Daoy (cell line): ENCODE results near the gene GABRB1. TPM values are rescaled to one million over a fixed set of nuclear protein-coding genes. Genes with fewer than 3 reads are reported as not detected.

Experiments used
- DNase-seq: peaks from one replicate; pipeline ENCODE4 v3.0.0-alpha.2; 2015; ENCODE audit warnings: low read depth
- total RNA-seq: library from RNA; depleted of rRNA; stranded (reverse); fragments of >200 nt; shearing (Covaris generic); gene quantifications from 2 replicates; pipeline ENCODE4 v1.2.3, GENCODE V29; 2014; rRNA removed

The GABRB1 gene
- 3.3 TPM in 1 of 2 replicates, not detected in the other for total RNA-seq

DNA sequence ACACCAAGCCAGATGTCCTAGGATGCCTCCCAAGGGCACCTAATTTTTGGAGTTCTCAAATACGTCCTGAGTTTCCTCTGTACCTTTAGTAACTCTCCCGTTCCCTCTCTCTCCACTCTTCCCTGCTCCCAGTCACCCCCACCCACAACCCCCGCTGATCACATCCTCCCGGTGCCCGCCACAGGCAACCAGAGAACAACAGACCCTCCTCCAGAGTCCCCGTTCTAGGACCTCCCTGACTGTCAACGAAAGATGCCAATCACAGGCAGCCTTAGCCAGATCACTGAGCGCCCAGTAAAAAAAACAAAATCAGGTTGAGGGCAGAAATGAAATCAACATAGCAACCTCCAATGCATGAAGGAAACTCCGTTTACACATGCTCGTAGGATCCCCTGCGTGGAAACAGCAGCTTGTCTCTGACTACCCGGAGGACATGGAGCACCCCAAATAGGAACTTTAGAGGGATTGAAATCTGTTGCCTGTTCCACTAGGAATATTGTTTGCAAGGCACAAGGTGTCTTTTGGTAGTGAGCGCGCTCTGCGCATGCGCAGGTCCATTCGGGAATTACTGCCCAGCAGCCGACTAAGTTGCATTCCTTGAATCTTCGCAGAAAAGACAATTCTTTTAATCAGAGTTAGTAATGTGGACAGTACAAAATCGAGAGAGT is at the start of gene GABRB1:
GABRB1 (plus strand) TSS at position 557 of the 668 bp plus-strand sequence.
- DNase-seq, result peak; percentile 63

DNA sequence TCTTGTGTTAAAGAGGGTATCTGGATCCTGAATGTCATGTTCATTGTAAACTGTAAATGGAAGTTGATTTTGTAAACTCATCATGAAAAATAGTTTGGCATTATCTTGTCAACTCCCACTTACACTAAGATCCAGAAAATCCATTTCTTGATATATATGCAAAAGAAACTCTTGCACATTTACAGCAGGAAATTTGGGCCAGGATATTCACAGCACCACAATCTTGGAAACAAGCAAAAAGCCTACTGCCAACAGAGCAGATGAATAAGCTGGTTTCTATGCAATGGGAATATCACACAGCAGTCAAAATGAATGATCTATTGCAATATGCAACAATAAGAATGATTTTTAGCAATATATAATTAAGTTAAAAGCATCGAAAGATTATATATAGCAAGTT is 46.6 kb upstream of the GABRB1 start:
- no peak for DNase-seq

DNA sequence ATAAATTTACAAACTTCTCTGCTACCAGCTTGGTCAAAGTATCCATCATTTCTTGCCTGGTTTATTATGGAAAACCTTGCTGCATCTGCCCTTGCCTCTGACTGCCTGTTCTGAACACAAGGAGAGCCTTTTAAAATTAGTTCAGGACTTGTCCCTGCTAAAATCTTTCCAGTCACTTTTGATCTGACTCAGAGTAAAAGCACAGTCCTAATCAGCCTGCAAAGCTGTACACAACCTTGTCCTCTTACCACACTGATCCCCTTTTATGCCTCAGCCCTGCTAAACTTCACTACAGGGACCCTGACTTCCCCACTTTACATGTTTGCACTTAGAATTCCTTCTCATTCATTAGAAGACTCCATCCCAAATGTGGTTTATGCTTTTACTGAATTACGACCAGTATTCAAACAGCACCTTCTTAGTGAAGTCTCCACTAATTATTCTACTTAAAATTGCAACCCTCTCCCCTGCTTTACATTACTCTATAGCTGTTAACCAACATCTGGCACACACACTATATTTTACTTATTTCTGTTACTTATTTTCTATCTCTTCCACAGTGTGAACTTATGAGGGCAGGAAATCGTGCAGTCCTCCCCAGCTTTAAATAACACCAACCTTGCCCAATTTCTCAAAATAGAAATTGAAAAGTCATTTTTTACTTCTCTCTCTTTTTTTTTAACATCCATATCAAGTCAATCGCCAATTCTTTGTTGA is 44.3 kb upstream of the GABRB1 start:
- no peak for DNase-seq

DNA sequence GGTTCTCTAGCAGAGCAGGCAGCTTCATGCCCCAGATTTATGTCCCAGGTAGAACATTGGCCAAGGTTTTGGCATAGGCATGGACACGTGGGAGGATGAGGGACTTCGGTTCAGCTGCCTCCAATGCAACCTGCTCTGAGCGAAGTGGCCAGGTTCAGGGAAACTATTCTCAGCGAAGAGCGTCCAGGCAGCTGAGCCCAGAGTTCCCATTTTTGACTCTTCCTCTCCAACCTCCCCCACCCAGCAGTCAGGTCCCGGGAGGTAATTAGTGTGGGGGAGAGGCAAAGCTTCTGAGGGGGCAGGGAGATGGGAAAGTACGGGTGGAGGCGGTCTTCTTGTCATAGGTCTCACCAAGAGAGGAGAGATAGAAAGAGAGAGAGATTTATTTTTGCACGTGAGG is 39.0 kb upstream of the GABRB1 start:
- no peak for DNase-seq

DNA sequence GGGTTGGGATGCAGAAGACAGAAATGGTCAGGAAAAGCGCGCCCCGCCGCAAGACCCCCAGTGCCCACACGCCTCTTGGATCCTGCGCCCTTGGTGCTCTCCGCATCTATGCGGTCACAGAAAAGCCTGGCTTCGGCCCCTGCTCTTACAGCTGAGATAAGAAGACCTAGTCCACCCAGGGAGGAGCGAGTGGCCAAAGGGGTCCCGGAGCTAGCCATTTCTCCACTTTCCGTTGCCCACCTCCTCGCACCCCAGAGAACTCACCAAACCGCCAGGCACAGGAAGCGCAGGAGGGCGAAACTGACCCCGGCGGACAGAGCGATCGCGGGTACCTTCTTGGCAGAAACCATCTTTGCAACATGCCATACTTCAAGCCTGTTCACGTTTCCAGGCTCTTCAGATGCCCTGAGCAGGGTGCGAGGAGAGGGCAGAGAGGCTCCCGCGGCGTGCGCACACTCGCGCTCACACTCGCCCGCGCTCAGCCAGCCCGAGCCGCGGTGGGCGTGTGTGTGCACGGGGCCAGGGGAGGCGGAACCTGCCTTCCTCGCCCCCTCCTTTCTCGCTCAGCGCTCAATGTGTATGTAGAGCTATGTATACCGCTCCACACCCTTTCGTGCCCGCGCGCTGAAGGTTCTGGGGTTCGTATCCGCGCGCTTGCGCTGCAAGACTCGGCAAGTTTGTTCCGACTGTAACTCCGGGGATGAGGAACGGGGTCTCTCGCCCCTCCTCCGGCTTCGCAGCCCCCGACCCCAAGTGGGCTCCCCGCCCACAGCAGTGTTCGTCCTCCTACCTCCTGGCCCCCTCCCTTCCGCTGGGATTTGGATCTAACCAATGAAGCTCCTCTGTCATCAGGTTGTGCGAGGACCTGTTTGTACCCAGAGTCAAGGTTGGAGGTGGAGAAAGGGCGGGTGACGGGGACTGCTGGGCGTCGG is 38.0 kb upstream of the GABRB1 start, which contains the start of gene GABRA4:
GABRA4 (minus strand) TSS at position 507 of the 932 bp plus-strand sequence; CDS start at position 350, 157 bp downstream.
- DNase-seq, result peak; percentile 23

- no peak for DNase-seq
These were observed 37.4 kb upstream of the GABRB1 start for GRCh38 chr4:46994007-46994405.

DNA sequence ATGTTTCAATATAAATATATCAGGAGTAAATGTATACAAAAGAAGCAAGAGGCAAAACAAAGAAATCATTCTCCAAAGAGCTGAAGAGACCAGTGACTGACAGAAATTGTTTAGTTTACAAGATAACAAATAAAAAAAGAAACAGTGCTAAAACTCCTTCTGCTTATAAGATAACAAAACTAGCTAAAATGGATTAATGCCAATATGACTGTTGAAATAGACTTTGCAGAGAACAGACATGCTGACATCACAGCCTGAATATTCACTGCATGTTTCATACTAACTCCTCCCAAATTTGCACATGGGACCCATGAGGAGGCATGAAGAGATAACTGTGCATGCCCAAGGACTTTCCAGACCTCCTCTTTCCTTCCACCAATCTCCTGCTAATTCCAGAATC is 31.8 kb upstream of the GABRB1 start:
- no peak for DNase-seq

DNA sequence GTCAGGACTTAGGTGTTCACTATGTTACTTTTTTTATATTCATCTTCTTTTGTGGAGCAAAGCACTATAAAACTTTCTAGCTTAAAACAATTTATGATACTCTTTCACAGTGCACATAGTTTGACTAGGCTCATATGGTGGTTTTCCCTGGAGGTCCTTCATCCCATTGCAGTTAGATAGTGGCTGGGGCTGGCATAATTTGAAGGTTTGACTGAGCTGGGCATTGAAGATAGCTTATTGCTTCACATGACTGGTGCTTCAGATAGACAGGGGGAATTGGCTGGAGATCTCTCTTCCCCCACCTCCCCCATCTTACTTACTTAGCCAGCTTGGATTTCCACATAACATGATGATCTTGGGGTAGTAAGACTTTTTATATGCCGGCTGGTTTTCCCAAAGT is 31.0 kb upstream of the GABRB1 start:
- DNase-seq, result no peak

GRCh38 chr4:47002580-47002979 is 28.8 kb upstream of the GABRB1 start:
- DNase-seq, result no peak

DNA sequence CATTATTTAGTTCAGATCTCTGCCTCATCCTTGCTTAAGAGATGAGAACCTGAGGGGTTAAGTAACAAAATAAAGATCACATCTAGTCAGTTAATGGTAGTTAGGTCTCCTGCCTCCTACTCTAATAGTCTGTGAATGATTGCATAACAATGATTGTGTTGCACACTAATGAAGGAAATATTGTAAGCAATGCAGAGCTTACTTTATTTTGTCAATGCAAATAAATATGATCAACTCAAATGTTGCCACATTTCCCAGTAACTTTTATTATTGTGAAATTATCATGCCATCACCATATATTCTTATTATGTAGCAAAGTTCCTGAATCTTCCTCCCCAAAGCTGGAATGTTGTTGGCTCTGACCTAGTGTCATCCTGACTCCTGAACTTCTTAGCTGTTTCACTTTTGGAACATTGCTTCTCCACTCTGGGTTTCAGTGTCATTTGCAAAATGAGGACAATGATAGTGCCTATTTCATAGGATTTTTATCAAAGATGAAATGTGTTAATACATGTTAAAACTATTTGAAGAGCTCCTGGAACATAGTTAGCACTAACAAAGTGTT is 20.9 kb upstream of the GABRB1 start:
- DNase-seq, result no peak

DNA sequence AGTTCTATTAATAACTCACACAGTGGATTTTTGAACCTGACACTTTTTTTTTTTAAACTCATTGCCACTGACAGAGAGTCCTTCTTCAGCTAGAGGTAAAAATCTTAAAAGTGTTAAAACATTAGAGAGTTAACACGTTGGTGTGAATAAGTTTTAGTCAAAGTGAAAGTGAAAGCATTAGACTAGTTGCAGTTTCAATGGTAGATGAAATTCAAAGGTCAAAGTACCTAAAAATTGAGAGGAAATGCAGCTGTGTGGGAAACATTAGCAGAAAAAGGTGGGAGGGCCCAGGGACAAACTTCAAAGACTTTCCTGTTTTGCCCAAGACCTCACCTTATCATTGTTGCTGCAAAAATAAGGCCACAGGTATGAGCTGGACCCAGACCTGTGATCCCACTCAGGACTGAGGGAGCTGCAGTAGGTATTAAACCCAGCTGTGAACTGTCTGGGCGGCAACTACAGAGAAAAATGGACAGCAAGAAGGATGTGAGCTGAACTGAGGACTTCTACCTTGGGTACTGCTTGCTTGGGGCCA is 20.4 kb upstream of the GABRB1 start:
- DNase-seq, result no peak

DNA sequence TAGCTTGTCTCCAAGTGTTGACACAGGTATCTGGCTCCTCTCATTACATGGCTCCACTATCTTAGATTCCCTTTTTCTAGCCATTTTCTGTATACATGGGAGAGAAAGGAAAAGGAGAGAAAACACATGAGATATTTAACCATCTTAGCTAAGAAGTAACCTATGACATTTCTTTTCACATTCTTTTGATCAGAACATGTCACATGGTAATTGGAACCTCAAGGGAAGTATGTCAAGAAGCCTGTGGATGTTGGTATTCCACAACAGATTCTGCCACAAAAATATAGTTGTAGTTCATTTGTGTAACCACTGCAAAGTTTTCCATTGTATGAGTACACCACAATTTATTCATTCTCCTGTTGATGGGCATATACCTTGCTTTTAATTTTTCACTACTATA is 18.7 kb upstream of the GABRB1 start:
- DNase-seq, result no peak

DNA sequence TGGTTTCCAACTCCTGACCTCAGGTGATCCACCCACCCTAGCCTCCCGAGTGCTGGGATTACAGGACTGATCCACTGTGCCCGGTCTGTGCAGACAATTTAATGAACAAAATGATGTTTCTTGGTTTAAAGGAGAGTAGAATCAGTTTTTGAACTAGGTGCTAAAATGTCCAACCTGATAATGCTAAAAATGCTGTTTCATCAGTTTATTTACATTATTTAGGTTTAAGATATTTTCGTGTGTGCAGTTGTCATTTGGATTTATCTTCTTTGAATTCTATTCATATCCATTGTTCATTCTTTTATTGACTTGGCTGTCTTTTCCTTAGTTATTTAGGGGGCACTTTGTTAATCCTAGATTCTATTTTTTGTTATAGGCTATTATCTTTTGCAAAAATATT is 18.0 kb upstream of the GABRB1 start:
- DNase-seq, result no peak

DNA sequence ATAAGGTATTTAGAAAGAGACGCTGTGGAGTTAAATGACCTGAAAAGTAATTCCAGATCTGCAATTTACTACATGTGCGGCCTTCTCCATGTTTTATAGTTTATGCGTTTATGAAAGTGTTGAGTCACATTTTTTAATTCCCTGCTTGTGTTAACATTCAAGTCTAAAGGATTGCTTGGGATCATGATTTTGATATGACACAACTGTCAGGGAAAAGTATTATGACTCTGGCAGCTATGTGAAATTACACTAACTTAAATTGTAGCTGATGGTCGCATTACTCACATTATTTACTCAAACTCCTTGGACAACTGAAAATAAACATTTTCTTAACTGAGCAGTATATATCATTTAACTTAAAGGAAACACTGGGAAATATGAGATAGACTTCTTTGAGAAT is 14.3 kb upstream of the GABRB1 start:
- DNase-seq, result no peak

- no peak for DNase-seq
These were observed 13.9 kb upstream of the GABRB1 start for GRCh38 chr4:47017494-47017893.

GRCh38 chr4:47031751-47032404 is 511 bp downstream of the GABRB1 start:
- peak; percentile 5 for DNase-seq

DNA sequence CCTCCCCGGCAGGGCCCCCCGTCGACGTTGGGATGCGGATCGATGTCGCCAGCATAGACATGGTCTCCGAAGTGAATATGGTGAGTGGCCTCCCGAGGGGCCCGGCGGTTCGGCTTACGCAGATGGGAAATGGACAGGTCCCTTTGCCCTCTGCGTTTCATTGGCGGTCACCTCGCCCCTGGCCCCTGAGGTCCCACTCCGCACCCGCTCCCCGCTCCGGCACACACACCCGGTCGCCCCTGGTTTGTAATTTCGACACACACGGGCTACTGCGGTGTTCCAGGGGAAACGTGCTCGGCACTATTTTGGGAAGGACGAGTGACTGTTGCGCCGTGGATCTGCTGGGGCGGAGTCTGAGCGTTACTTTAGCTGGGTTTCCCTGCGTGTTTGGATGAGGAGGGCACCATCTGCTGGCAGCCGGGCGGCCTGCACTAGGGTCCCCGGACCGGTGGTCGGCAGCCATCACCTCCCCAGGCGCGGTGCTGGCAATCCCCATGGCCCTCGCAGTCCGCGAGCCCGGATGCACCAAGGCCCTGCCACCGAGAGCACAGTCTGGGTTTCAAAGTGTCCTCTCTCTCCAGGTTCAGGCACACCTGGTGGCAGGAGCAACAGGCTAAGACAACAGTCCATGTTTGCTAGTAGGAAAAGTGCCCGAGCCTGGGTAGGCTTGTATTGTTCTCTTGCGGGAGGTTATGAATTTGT is 1.2 kb downstream of the GABRB1 start:
- peak; percentile 79 for DNase-seq

- DNase-seq, result no peak
These were observed 6.9 kb downstream of the GABRB1 start for GRCh38 chr4:47038263-47038662.

DNA sequence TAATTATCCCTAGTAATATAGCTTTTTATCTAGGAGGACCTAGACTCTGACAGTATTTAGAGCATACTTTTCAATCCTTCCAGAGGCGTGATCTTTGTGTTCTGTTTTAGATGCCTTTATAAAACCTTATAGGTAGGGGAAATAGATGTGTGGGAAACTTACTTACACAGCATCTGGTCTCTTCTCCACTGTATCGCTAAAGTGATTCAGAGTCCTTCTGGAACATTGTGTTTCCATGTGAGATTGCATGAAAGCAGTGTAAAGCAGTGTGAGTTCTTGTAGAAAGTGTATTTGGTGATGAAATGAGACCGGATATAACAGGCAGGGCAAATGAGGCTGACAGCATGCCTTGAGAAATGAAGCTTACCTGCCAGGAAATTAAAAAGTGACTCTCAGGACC is 9.5 kb downstream of the GABRB1 start:
- DNase-seq, result no peak

GRCh38 chr4:47043821-47044220 is 12.5 kb downstream of the GABRB1 start:
- no peak for DNase-seq
